SU-DHL-6 (cell line): ENCODE results near the gene B2M.

Experiments
- H2AFZ ChIP-seq: fragments of 200-600 bp; sonication (generic); 2 replicates; pipeline ENCODE4 v1.6.1; 2014; ENCODE audit warnings: low read depth, mild to moderate bottlenecking, moderate library complexity, mixed read lengths, antibody characterized with exemption, low read length; ENCODE audit not compliant: severe bottlenecking
- H3F3A ChIP-seq: fragments of 200-600 bp; shearing (Covaris generic); 2 replicates; pipeline ENCODE4 v1.6.0; 2016; ENCODE audit warnings: antibody characterized with exemption, mild to moderate bottlenecking; ENCODE audit not compliant: insufficient read depth
- H3K27ac ChIP-seq: fragments of 200-600 bp; sonication (generic); 2 replicates; pipeline ENCODE4 v1.5.1; 2016; ENCODE audit warnings: low read depth, mild to moderate bottlenecking, low read length, moderate library complexity, mixed read lengths
- H3K27me3 ChIP-seq: fragments of 200-600 bp; sonication (generic), shearing (Covaris generic); 2 replicates; pipeline ENCODE4 v1.6.0; 2014; ENCODE audit warnings: mild to moderate bottlenecking, low read length
- H3K36me3 ChIP-seq: fragments of 200-600 bp; sonication (generic); 2 replicates; pipeline ENCODE4 v1.6.1; 2014; ENCODE audit warnings: mild to moderate bottlenecking, low read length, mixed read lengths
- H3K4me2 ChIP-seq: fragments of 300-600, 200-600 bp; shearing (Covaris generic), sonication (generic); 2 replicates; pipeline ENCODE4 v1.6.0; 2014; ENCODE audit warnings: low read length, low read depth, mild to moderate bottlenecking; ENCODE audit not compliant: poor library complexity, severe bottlenecking
- H3K4me3 ChIP-seq: fragments of 200-600 bp; sonication (generic); 2 replicates; pipeline ENCODE4 v1.5.1; 2014; ENCODE audit warnings: antibody characterized with exemption, low read length, mild to moderate bottlenecking, mixed read lengths; ENCODE audit not compliant: insufficient read depth, poor library complexity, severe bottlenecking
- H3K79me2 ChIP-seq: fragments of 200-600 bp; sonication (generic); 2 replicates; pipeline ENCODE4 v1.6.1; 2014; ENCODE audit warnings: mild to moderate bottlenecking, low read length, moderate library complexity; ENCODE audit not compliant: insufficient read depth
- H3K9ac ChIP-seq: fragments of 200-600 bp; sonication (generic); 2 replicates; pipeline ENCODE4 v1.7.0; 2014; ENCODE audit warnings: mild to moderate bottlenecking, low read length
- H3K9me2 ChIP-seq: fragments of 200-600 bp; sonication (generic); replicated peaks from 2 replicates; pipeline ENCODE4 v1.6.1; 2014; ENCODE audit warnings: low read length; ENCODE audit not compliant: insufficient read depth
- H3K9me3 ChIP-seq: fragments of 200-600 bp; sonication (generic); 2 replicates; pipeline ENCODE4 v1.6.1; 2014; ENCODE audit warnings: low read length, mixed read lengths; ENCODE audit not compliant: insufficient read depth
- H4K20me1 ChIP-seq: fragments of 200-600 bp; sonication (generic); 2 replicates; pipeline ENCODE4 v1.6.1; 2014; ENCODE audit warnings: low read depth, mild to moderate bottlenecking, antibody characterized with exemption, low read length, moderate library complexity, mixed read lengths
- CTCF ChIP-seq: fragments of 200-600 bp; sonication (generic); IDR thresholded peaks from one replicate; pipeline ENCODE4 v1.5.1; 2017; ENCODE audit warnings: antibody characterized with exemption, mild to moderate bottlenecking, low read length, moderate library complexity; ENCODE audit not compliant: insufficient read depth, poor library complexity, severe bottlenecking
- EZH2phosphoT487 ChIP-seq: fragments of 200-600 bp; sonication (generic), shearing (Covaris generic); conservative IDR thresholded peaks from 2 replicates; pipeline ENCODE4 v1.6.1; 2018; ENCODE audit warnings: mild to moderate bottlenecking, antibody characterized with exemption, low read length, moderate library complexity, mixed read lengths

Gene B2M

GRCh38 chr15:44753345-44753744 is 42.0 kb downstream of the B2M start:
- Histone ChIP-seq H3K27ac (no peak overlapping the region), H3K79me2 (no peaks in the 10 kb centered on the region)
- TF ChIP-seq EZH2phosphoT487 (no peak), CTCF (no peak)

GRCh38 chr15:44763187-44763586 is 51.9 kb downstream of the B2M start:
- Histone ChIP-seq H3K4me3 (no peak overlapping the region), H3K79me2 (no peaks in the 10 kb centered on the region), H3K36me3 (no peaks in the 10 kb centered on the region), H3K9ac (no peak overlapping the region), H2AFZ (no peak overlapping the region), H3K9me3 (no peaks in the 10 kb centered on the region), H3K9me2 (no peaks in the 10 kb centered on the region), H3F3A (no peaks in the 10 kb centered on the region), H3K27ac (no peak overlapping the region), H4K20me1 (no peaks in the 10 kb centered on the region), H3K4me2 (no peak overlapping the region), H3K27me3 (no peaks in the 10 kb centered on the region)
- TF ChIP-seq EZH2phosphoT487 (no peak), CTCF (no peak)

More at GRCh38 chr15:44753345-44753744, 42.0 kb downstream of the B2M start:
- Histone ChIP-seq H3K27me3 (no peaks in the 10 kb centered on the region), H4K20me1 (no peaks in the 10 kb centered on the region), H3K9me3 (0 out of 2 replicates have a peak, but pooled peaks cover 4% of the 10 kb centered on the region), H3K9ac (no peak overlapping the region), H3K36me3 (no peaks in the 10 kb centered on the region), H2AFZ (no peak overlapping the region), H3F3A (no peaks in the 10 kb centered on the region), H3K4me2 (no peak overlapping the region), H3K9me2 (no peaks in the 10 kb centered on the region), H3K4me3 (no peak overlapping the region)

- H2AFZ ChIP-seq, result no peak overlapping the region
- H3K27me3 ChIP-seq, result no peaks in the 10 kb centered on the region
- no peaks in the 10 kb centered on the region for H3K79me2 ChIP-seq
- TF ChIP-seq CTCF (no peak), EZH2phosphoT487 (no peak)
- peaks cover 2% of the 10 kb centered on the region; the same call in 1 of the 2 replicates for H3K9me3 ChIP-seq
- no peaks in the 10 kb centered on the region for H3K36me3 ChIP-seq
- no peaks in the 10 kb centered on the region for H3K9me2 ChIP-seq
- H3K9ac ChIP-seq, result no peak overlapping the region
- no peak overlapping the region for H3K4me3 ChIP-seq
- no peak overlapping the region for H3K27ac ChIP-seq
- no peaks in the 10 kb centered on the region for H4K20me1 ChIP-seq
- no peaks in the 10 kb centered on the region for H3F3A ChIP-seq
- H3K4me2 ChIP-seq, result no peak overlapping the region
These were observed 52.5 kb downstream of the B2M start for GRCh38 chr15:44763848-44764247.

- Histone ChIP-seq H3K4me2 (no peak overlapping the region), H3K4me3 (no peak overlapping the region), H3K9ac (no peak overlapping the region), H3K79me2 (no peaks in the 10 kb centered on the region), H4K20me1 (no peaks in the 10 kb centered on the region), H3K27me3 (no peaks in the 10 kb centered on the region), H3K36me3 (no peaks in the 10 kb centered on the region), H3F3A (no peaks in the 10 kb centered on the region), H3K9me3 (peaks cover 5% of the 10 kb centered on the region; the same call in 1 of the 2 replicates), H2AFZ (no peak overlapping the region), H3K27ac (no peak overlapping the region), H3K9me2 (no peaks in the 10 kb centered on the region)
- TF ChIP-seq CTCF (no peak), EZH2phosphoT487 (no peak)
These were observed 53.7 kb downstream of the B2M start for GRCh38 chr15:44765036-44765435.
